H9 (cell line): ENCODE data around the gene DPEP2. TPM values are rescaled to one million over a fixed set of nuclear protein-coding genes. Genes with fewer than 3 reads are reported as not detected.

Source experiments
- DNase-seq: peaks from one replicate; pipeline ENCODE4 v3.0.0-alpha.2; 2017
- H2AFZ ChIP-seq: one replicate; pipeline ENCODE4 v1.6.1; 2013; ENCODE audit warnings: mild to moderate bottlenecking, low read length, control low read depth, moderate library complexity
- H2AK5ac ChIP-seq: 2 replicates; pipeline ENCODE4 v1.6.1; 2013; ENCODE audit warnings: low read length, control low read depth, mixed read lengths; ENCODE audit not compliant: insufficient read length
- H2BK120ac ChIP-seq: one replicate; pipeline ENCODE4 v1.6.1; 2013; ENCODE audit warnings: low read depth, mild to moderate bottlenecking, low read length, control low read depth, inconsistent platforms; ENCODE audit not compliant: poor library complexity, severe bottlenecking
- H2BK12ac ChIP-seq: 2 replicates; pipeline ENCODE4 v1.6.1; 2013; ENCODE audit warnings: low read length, control low read depth, mixed read lengths, low read depth; ENCODE audit not compliant: insufficient read length
- H2BK15ac ChIP-seq: 2 replicates; pipeline ENCODE4 v1.6.1; 2013; ENCODE audit warnings: low read depth, low read length, control low read depth
- H2BK20ac ChIP-seq: one replicate; pipeline ENCODE4 v1.6.1; 2013; ENCODE audit warnings: low read depth, mild to moderate bottlenecking, low read length, control low read depth, inconsistent platforms; ENCODE audit not compliant: poor library complexity, severe bottlenecking
- H2BK5ac ChIP-seq: 2 replicates; pipeline ENCODE4 v1.6.1; 2013; ENCODE audit warnings: low read length, control low read depth, mixed read lengths; ENCODE audit not compliant: insufficient read length
- H3K14ac ChIP-seq: 2 replicates; pipeline ENCODE4 v1.6.1; 2013; ENCODE audit warnings: low read length, control low read depth; ENCODE audit not compliant: insufficient read depth
- H3K18ac ChIP-seq: 2 replicates; pipeline ENCODE4 v1.6.1; 2013; ENCODE audit warnings: low read depth, mild to moderate bottlenecking, mixed read lengths, low read length, control low read depth; ENCODE audit not compliant: insufficient read length
- H3K23ac ChIP-seq: 2 replicates; pipeline ENCODE4 v1.6.1; 2013; ENCODE audit warnings: low read length, control low read depth, mixed read lengths, low read depth; ENCODE audit not compliant: insufficient read length
- H3K23me2 ChIP-seq: 2 replicates; pipeline ENCODE4 v1.6.1; 2013; ENCODE audit warnings: low read depth, mild to moderate bottlenecking, mixed read lengths, low read length, control low read depth; ENCODE audit not compliant: insufficient read length, poor library complexity, severe bottlenecking
- H3K27ac ChIP-seq: 2 replicates; pipeline ENCODE4 v1.5.1; 2013; ENCODE audit warnings: low read length, control low read depth, mixed read lengths, low read depth; ENCODE audit not compliant: insufficient read length
- H3K27me3 ChIP-seq: 2 replicates; pipeline ENCODE4 v1.6.1; 2013; ENCODE audit warnings: low read length, control low read depth, inconsistent platforms; ENCODE audit not compliant: insufficient read depth
- H3K4ac ChIP-seq: 2 replicates; pipeline ENCODE4 v1.6.1; 2013; ENCODE audit warnings: low read depth, mild to moderate bottlenecking, control low read depth, inconsistent platforms, low read length, moderate library complexity
- H3K4me1 ChIP-seq: 2 replicates; pipeline ENCODE4 v1.6.1; 2013; ENCODE audit warnings: low read length, control low read depth, inconsistent platforms; ENCODE audit not compliant: insufficient read depth
- H3K4me2 ChIP-seq: 2 replicates; pipeline ENCODE4 v1.6.1; 2013; ENCODE audit warnings: low read length, control low read depth, mixed read lengths; ENCODE audit not compliant: insufficient read length, insufficient read depth
- H3K56ac ChIP-seq: 2 replicates; pipeline ENCODE4 v1.6.1; 2013; ENCODE audit warnings: low read depth, mild to moderate bottlenecking, mixed read lengths, low read length, control low read depth; ENCODE audit not compliant: insufficient read length
- H3K79me1 ChIP-seq: 2 replicates; pipeline ENCODE4 v1.6.1; 2013; ENCODE audit warnings: low read depth, mild to moderate bottlenecking, moderate library complexity, low read length, control low read depth, inconsistent platforms; ENCODE audit not compliant: insufficient read depth, poor library complexity, severe bottlenecking
- H3K79me2 ChIP-seq: 2 replicates; pipeline ENCODE4 v1.6.1; 2013; ENCODE audit warnings: low read length, control low read depth, inconsistent platforms; ENCODE audit not compliant: insufficient read depth
- H3K9ac ChIP-seq: 2 replicates; pipeline ENCODE4 v1.6.1; 2013; ENCODE audit warnings: low read length, control low read depth, mixed read lengths; ENCODE audit not compliant: insufficient read length; ENCODE audit errors: extremely low read depth
- H3K9me3 ChIP-seq: one replicate; pipeline ENCODE4 v1.6.1; 2013; ENCODE audit warnings: low read depth, low read length, inconsistent platforms; ENCODE audit not compliant: control insufficient read depth
- H3T11ph ChIP-seq: one replicate; pipeline ENCODE4 v1.6.1; 2013; ENCODE audit warnings: mild to moderate bottlenecking, low read length, control low read depth, inconsistent platforms
- H4K20me1 ChIP-seq: one replicate; pipeline ENCODE4 v1.6.1; 2013; ENCODE audit not compliant: control insufficient read depth, insufficient read length, insufficient read depth
- H4K5ac ChIP-seq: 2 replicates; pipeline ENCODE4 v1.6.1; 2013; ENCODE audit warnings: low read depth, mild to moderate bottlenecking, mixed read lengths, low read length, control low read depth; ENCODE audit not compliant: insufficient read length
- H4K8ac ChIP-seq: replicated peaks from 2 replicates; pipeline ENCODE4 v1.6.1; 2013; ENCODE audit warnings: low read length, control low read depth, mixed read lengths, low read depth; ENCODE audit not compliant: insufficient read length
- H4K91ac ChIP-seq: 2 replicates; pipeline ENCODE4 v1.6.1; 2013; ENCODE audit warnings: low read depth, mild to moderate bottlenecking, moderate library complexity, mixed read lengths, low read length, control low read depth; ENCODE audit not compliant: insufficient read length
- H3K27ac Mint-ChIP-seq, 3 experiments: 2 replicates in 2 of 3; 3 replicates in 1 of 3; pipeline ENCODE4 v1.8.0; 2020 to 2021; ENCODE audit warnings: mixed read lengths in 3 of 3, mild to moderate bottlenecking in 1 of 3, moderate library complexity in 1 of 3
- H3K27me3 Mint-ChIP-seq: 2 replicates; pipeline ENCODE4 v1.8.0; 2021; ENCODE audit warnings: low read depth, mild to moderate bottlenecking, moderate library complexity, mixed read lengths
- H3K36me3 Mint-ChIP-seq, 3 experiments: 2 replicates in 2 of 3; 3 replicates in 1 of 3; pipeline ENCODE4 v1.8.0; 2020 to 2021; ENCODE audit warnings: low read depth in 3 of 3, mixed read lengths in 3 of 3; ENCODE audit not compliant: insufficient read depth in 1 of 3
- H3K4me1 Mint-ChIP-seq, 2 experiments: 2 replicates each; pipeline ENCODE4 v1.8.0; 2020; ENCODE audit warnings: mixed read lengths in 2 of 2
- H3K4me3 Mint-ChIP-seq, 2 experiments: 2 replicates in 1 of 2; 3 replicates in 1 of 2; pipeline ENCODE4 v1.8.0; 2020 to 2021; ENCODE audit warnings: mild to moderate bottlenecking in 2 of 2, mixed read lengths in 2 of 2, moderate library complexity in 1 of 2
- H3K9me3 Mint-ChIP-seq, 2 experiments: 2 replicates in 1 of 2; 3 replicates in 1 of 2; pipeline ENCODE4 v1.8.0; 2020; ENCODE audit warnings: mild to moderate bottlenecking in 2 of 2, mixed read lengths in 2 of 2, moderate library complexity in 1 of 2
- WGBS: extraction: QIAGEN DNeasy Blood & Tissue Kit; methylation state at CpG from one replicate; pipeline ENCODE4 v1.1.7; 2013; ENCODE audit warnings: missing lambda C conversion rate, low lambda C conversion rate, mixed read lengths; ENCODE audit not compliant: insufficient read length; ENCODE audit errors: extremely low coverage; 5-methylcytosine and 5-hydroxymethylcytosine counted together
- total RNA-seq: library from RNA; stranded (reverse); gene quantifications from 2 replicates; pipeline ENCODE4 v1.2.1, GENCODE V29; 2021
- TF ChIP-seq, protein P1 (sequence below): fragments of 200-600 bp; sonication (generic); conservative IDR thresholded peaks from 3 replicates; pipeline ENCODE4 v1.8.0; 2021; ENCODE audit warnings: antibody characterized with exemption, mild to moderate bottlenecking

Gene DPEP2
- total RNA-seq, 1 experiment from 2014 or later = not detected

DNA sequence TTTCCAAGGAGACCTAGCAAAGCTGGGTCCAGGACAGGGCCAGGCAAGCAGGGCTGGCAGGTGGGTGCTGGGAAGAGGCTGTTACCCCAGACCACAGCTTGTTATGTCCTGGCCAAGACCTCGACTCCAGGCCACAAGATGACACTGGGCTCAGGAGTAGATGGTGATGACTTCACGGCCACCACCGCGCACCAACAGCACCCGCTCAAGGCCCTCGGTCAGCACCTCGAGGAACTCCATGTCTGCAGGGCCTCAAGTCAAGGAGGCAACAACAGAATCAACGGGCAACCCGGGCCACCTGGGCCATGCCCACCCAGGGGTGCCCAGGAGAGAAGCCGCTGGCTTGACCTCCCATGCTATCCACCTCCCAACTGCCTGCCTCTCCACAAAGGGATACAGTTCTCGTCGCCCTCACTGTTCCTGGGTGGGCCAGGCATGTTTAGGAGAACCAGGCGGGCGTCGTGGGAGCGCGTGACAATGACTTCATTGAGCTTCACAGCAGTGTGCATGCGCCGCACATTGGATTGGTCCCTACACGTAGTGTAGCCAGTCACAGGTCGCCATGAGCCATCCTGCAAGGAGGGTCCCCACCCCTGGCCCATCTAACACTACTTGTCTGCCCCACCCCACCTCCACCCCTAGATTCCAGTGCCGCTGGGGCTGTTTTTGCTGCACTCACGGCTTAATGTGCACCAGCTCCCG, 54.4 kb downstream of the DPEP2 start:
- no peak overlapping the region for H3K9ac ChIP-seq
- no peaks in the 10 kb centered on the region for H3K9me3 Mint-ChIP-seq
- no peaks in the 10 kb centered on the region for H3K9me3 ChIP-seq
- H3K27me3 ChIP-seq = no peaks in the 10 kb centered on the region
- H2AK5ac ChIP-seq = no peak overlapping the region
- no peak overlapping the region for H3K23ac ChIP-seq
- peaks cover 11 to 56% (median 23%) of the 10 kb centered on the region in 3 experiments; a peak in 5 of 7 replicates for H3K36me3 Mint-ChIP-seq
- no peaks in the 10 kb centered on the region for H3K27me3 Mint-ChIP-seq
- no peak for DNase-seq
- H4K5ac ChIP-seq = no peak overlapping the region
- no peak overlapping the region for H3K4me3 Mint-ChIP-seq
- H3K56ac ChIP-seq = no peak overlapping the region
- H2BK12ac ChIP-seq = no peak overlapping the region
- no peaks in the 10 kb centered on the region for H3K23me2 ChIP-seq
- no peaks in the 10 kb centered on the region for H3K79me2 ChIP-seq
- TF ChIP-seq, protein P1, sequence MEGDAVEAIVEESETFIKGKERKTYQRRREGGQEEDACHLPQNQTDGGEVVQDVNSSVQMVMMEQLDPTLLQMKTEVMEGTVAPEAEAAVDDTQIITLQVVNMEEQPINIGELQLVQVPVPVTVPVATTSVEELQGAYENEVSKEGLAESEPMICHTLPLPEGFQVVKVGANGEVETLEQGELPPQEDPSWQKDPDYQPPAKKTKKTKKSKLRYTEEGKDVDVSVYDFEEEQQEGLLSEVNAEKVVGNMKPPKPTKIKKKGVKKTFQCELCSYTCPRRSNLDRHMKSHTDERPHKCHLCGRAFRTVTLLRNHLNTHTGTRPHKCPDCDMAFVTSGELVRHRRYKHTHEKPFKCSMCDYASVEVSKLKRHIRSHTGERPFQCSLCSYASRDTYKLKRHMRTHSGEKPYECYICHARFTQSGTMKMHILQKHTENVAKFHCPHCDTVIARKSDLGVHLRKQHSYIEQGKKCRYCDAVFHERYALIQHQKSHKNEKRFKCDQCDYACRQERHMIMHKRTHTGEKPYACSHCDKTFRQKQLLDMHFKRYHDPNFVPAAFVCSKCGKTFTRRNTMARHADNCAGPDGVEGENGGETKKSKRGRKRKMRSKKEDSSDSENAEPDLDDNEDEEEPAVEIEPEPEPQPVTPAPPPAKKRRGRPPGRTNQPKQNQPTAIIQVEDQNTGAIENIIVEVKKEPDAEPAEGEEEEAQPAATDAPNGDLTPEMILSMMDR = no peak
- H4K8ac ChIP-seq = no peak overlapping the region
- no peak overlapping the region for H3K4ac ChIP-seq
- H3K14ac ChIP-seq = no peak overlapping the region
- H4K20me1 ChIP-seq = no peaks in the 10 kb centered on the region
- H3K4me1 Mint-ChIP-seq = peaks cover 2 to 15% of the 10 kb centered on the region in 2 experiments; a peak in 2 of 4 replicates
- no CpG with 5 or more reads among the region's 24 CpGs for WGBS
- H2BK15ac ChIP-seq = no peak overlapping the region
- H2BK120ac ChIP-seq = no peak overlapping the region
- no peak overlapping the region for H2BK20ac ChIP-seq
- no peak overlapping the region for H2AFZ ChIP-seq
- H3K27ac Mint-ChIP-seq = no peak overlapping the region
- no peaks in the 10 kb centered on the region for H3K4me1 ChIP-seq
- H3K18ac ChIP-seq = no peak overlapping the region
- H3K79me1 ChIP-seq = no peaks in the 10 kb centered on the region
- no peak overlapping the region for H3K27ac ChIP-seq
- H3T11ph ChIP-seq = no peak overlapping the region
- H2BK5ac ChIP-seq = no peak overlapping the region
- no peak overlapping the region for H3K4me2 ChIP-seq
- no peak overlapping the region for H4K91ac ChIP-seq
